SIG-M5 treated with dmso at 0.1 percent for 504 hours (cell line): Measurements from ENCODE around the gene BIRC5.

Source experiments
- DNase-seq: peaks from one replicate; lab custom pipeline; 2025; ENCODE audit not compliant: unreplicated experiment; lab: John Stamatoyannopoulos, UW

BIRC5 gene

GRCh38 chr17:78271419-78272170 lies 57.5 kb downstream of the BIRC5 start:
- no peak for DNase-seq

- DNase-seq, result no peak
These were observed 58.3 kb downstream of the BIRC5 start for GRCh38 chr17:78272181-78272913.

GRCh38 chr17:78272914-78273258 lies 58.8 kb downstream of the BIRC5 start:
- DNase-seq, result no peak

GRCh38 chr17:78273813-78274212 lies 59.8 kb downstream of the BIRC5 start:
- DNase-seq, result no peak
